ENCODE measurements around the gene TENM3. TPM values are rescaled to one million over a fixed set of nuclear protein-coding genes. Genes with fewer than 3 reads are reported as not detected.
A peak's percentile ranks its signal among the peaks of the same experiment; 100 is the strongest.

TENM3 gene
- total RNA-seq, 1 experiment from 2014 or later, result 5.3 TPM

DNA sequence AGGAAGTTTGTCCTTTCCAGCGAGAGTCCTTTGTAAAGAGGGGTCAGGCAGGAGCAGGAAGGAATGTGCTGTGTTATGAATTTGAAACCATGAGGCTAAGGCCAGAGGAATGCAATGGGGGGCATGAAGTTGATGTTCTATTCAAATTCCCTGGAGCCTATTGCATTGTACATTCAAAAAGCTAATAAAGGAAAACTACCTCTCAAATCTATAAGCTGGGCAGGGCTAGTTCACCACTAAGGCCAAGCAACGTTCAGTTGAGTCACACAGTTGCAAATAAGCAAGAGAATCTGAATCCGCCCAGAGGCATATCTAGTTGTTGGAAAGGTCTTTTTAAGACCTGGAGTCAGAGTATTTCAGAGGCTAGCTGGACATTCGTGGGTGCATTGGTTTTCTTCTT lies 525.6 kb downstream of the TENM3 start:
- no peak for DNase-seq (ENCODE audit: low spot score)

DNA sequence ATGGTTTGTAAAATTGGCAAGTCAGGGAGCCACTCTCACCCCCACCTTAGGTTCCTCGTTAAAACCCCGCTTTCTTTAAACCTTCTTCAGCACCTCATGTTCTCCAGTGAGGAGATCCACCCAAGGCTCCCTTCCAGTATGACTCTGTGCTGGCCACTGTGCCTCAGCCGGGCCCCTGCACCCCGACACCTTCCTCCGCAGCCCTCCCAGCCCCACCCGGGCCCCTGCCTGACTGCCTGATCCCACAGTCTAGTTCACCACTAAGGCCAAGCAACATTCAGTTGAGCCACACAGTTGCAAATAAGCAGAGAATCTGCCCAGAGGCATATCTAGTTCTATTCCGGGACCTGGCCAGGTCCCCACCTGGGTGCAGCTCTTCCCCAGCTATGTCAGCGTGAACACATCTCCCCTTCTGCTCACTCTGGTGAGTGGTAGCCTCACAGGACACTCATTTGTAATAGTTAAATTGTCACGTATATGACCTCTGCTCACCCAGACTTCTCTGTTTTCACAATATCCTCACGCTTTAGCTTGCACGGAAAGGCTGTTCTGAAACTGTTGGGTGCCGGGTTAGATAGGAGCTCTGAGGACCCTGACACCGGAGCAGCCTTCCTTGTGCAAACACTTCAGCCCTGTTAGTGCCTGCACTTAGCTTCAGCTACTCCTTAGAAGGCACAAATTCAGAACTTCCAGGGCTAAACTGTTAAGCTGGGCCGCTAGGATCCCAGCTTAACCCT lies 527.2 kb downstream of the TENM3 start:
- no peak for DNase-seq (ENCODE audit: low spot score)

DNA sequence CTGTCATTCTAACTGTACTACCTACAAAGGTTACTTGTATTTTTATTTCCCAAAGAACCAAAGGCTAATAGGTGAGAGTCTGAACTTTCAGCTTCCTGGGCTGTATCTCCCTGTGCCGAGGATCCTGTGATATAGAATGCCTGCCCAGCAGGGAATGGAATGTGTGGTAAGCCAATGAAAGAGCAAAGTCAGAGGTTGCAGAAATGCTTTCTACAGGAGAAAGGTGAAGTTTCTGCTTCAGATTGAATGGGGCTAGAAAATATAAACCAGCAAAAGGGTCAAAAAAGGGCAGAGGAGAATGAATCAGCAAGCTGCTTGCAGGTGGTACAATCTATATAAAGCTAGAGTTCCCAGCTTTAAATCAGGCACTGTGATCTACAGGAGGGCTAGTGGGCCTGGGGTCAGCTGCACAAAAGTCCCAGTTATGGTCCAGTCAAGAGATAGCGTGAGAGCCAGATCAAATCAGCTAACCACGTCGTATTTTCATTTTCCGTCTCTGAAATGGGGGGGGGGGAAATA lies 527.9 kb downstream of the TENM3 start:
- no peak for DNase-seq (ENCODE audit: low spot score)

DNA sequence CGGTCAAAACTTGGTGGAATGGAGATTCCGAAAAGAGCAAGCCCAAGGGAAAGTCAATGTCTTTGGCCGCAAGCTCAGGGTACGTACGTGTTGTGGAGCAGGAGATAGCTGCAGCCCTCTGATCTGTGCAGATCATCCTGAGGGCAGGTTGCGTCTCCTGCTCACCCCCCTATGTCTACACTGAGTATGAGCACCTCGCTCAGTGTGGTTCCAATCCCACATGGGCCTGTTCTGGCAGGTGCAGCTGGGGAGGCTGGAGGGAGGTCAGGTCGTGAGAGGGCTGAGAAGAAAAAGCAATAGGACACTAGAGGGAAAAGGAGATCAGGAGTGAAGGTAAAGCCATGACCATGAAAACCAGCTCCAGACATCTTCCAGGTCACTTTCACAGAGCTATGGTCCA lies 531.9 kb downstream of the TENM3 start:
- DNase-seq (ENCODE audit: low spot score), result no peak

DNA sequence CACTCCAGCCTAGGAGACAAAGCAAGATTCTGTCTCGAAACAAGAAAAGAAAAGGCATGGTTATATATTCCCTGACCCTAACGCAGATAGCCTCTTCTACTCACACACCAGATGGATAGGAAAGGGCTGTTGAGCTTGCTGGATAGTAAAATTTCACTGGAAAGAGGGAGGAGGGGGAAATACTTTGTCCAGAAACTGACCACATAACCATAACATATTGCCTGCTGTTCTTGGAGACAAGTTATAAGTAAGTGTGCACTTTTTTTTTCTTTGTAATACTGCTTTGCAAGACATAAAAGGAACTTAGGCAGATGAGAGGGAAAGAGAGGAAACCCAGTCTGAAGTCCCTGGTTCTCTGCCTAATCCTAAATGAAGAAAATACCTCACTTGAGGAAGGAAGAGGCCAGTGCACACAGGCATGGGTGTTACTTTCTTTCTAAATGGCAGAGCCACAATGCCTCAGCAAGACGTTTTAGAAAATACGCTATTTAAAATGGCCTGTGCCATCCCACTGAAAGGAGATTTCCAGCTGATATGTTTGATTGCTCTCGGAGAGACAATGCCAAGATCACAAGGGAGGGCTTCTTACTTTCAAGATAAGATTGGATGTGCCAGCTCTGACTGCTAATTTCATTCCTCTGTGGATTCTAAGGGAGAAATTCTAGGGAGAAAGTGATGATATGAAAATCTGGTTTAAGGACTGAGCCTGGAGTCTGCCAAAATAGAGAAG lies 533.3 kb downstream of the TENM3 start:
- no peak for DNase-seq (ENCODE audit: low spot score)

DNA sequence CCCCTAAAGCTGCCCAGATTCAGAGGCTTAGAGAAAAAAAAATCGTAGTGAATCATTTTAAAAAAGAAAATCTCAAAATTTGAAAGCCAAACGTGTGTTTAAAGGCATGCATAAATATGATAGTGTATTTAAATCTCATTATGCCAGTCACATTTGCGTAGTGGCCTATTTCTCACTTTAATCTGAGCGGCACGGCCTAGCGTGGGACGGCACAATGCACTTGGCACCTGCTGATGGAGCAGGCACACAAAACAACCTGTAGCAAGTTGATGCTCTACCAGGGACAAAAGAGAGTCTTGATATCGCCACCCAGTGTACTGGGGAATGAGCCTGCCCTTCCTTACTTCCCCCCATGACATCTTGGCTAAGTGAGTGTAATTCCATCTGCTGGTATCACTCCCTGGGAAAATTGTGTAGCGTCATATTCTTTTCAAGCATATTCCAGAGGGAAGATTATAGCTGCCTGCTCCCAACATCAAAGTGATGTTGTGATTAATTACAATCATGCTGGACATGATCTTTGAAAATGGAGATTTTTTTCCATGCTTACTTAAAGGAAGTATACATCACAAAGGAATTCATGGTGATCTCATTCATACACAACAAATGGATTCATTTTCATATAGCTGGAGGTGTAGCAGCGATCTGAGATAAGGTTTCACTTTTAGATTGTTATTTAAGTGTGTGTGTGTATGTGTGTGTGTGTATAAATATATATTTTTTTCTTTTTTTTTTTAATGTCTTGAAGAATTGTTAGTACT lies 535.2 kb downstream of the TENM3 start:
- DNase-seq (ENCODE audit: low spot score), result no peak

DNA sequence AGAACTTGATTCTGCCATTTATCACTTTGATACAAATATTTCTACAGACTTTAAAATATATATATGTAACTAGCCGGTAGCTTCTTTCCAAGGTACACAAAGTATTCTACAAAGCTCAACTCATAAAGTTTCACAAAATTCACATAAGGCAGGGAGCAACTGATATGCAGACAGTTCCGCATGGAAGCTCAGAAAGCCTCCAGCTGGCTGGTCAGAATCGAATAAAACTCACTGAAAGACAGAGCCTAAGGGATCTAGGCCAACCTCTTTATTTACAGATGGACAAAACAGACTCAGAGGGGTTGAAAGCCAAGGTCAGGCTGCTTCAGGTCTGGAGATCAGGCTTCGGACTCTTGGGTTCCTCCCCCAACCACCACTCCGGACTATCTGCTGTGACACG lies 543.8 kb downstream of the TENM3 start:
- DNase-seq (ENCODE audit: low spot score), result no peak

DNA sequence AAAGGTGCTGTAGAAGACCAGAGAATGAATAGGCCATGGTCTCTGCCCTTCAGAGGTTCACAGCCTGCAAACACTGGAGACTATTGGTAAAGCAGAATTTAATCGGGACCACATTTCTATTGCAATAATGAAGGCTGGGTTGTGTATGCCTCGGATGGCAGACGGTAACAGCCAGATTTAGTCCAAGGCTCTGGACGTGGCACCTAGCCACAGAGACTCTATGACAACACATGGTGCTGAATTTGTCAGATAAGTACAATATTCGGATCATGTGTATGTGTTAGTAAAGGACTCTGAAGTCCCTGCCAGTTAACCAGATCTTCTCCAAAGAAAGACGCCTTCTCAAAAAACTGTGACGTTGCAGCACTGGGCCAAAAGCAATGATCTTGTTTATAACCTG lies 545.0 kb downstream of the TENM3 start:
- DNase-seq (ENCODE audit: low spot score), result no peak

DNA sequence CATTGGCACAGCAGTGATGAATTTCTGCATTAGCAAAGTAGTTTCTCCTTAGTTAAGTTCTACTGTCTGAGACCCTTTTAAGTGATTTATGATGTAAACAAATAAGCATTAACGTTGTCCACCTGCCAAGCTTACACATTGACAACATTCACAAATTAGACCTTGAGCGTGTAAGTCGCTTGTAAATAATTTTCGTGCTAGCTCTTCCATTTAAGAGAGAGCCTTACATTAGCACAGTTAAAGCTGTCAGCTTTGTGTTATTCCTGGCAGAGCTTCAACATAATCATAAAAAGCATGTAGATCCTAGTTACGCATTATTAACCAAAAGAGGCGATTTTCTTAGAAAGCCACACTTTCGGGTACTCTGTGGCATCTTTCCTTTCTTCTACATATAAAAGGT lies 546.3 kb downstream of the TENM3 start:
- DNase-seq (ENCODE audit: low spot score), result no peak

DNA sequence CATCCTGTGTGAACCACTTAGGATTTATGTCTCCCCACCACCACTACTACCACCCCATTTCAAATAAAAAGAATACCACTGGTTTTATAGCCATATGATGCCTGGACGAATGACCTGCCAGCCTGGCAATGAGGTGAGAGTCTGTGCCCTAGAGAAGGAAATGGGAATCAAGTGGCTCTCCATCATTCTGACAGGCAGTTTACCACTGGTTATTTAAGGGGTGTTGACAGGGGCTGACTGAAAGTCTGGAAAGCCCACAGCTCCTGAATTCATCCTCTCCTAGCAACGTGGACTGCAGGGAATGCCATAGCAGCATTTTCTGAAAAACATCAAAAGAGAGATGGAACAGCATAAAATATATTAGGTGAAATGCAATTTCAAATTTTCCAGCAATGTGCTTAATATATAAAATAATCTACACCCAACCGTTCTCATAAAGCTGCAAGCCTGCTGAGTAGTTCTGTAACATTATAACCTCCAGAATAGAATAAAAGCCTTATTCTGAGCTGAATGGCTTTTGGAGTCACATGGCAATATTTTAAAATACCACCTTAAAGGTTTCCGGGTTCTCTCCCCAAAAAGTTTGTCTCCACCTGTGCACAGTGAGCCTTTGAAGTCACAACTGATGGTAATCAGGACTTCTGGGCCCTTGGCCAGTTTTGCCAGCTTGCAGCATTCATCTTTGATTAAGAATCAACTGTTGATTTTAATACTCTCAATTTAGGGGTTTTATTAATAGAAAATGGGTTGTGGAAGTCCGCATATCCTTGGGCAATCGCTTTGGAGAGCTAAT lies 552.4 kb downstream of the TENM3 start:
- no peak for DNase-seq (ENCODE audit: low spot score)

DNA sequence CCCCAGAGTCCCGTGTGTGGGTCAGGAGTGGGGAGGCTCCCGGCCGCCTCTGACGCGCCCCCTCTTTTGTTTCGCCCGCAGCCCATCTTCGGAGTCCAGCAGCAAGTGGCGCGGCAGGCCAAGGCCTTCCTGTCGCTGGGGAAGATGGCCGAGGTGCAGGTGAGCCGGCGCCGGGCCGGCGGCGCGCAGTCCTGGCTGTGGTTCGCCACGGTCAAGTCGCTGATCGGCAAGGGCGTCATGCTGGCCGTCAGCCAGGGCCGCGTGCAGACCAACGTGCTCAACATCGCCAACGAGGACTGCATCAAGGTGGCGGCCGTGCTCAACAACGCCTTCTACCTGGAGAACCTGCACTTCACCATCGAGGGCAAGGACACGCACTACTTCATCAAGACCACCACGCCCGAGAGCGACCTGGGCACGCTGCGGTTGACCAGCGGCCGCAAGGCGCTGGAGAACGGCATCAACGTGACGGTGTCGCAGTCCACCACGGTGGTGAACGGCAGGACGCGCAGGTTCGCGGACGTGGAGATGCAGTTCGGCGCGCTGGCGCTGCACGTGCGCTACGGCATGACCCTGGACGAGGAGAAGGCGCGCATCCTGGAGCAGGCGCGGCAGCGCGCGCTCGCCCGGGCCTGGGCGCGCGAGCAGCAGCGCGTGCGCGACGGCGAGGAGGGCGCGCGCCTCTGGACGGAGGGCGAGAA lies 556.5 kb downstream of the TENM3 start:
- DNase-seq (ENCODE audit: low spot score), result no peak

DNA sequence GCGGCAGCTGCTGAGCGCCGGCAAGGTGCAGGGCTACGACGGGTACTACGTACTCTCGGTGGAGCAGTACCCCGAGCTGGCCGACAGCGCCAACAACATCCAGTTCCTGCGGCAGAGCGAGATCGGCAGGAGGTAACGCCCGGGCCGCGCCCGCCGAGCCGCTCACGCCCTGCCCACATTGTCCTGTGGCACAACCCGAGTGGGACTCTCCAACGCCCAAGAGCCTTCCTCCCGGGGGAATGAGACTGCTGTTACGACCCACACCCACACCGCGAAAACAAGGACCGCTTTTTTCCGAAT lies 557.0 kb downstream of the TENM3 start:
- DNase-seq (ENCODE audit: low spot score), result no peak

DNA sequence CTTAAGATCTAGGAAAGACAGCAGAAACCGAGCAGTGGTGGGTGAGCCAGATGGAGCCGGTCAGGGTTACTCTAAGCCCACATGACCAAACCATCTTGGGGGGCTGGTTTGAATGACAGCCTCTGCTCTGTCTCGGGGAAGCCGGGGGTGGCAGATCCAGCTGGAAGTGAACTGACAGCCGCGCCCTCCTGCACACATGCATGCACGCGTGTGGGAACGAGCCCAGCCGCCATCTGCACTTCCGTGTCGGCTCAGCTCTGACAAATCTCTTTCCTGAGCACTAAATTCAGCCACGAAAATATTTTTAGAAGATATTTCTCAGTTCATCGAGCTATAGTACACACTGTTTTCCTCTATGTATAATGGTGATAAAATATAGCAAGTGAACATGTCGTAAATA lies 558.4 kb downstream of the TENM3 start:
- no peak for DNase-seq (ENCODE audit: low spot score)

DNA sequence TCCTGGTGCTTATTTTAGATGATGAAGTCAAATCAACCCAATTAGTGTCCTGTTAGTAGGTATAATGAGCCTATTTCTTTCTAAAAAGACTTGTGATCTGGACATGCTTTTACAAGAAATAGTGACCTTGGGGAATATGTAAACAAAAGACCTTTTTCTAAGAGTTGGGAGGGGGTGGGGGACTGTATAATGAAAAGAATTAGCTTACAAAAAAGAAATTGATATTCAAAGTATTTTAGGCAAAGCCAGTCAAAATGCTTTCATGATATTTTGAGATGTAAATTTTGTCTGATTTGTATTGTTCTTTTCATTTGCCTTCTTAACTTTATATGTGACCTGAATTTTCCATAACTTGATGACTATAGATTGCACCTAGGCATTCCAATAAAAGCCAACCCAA lies 559.4 kb downstream of the TENM3 start:
- no peak for DNase-seq (ENCODE audit: low spot score)

DNA sequence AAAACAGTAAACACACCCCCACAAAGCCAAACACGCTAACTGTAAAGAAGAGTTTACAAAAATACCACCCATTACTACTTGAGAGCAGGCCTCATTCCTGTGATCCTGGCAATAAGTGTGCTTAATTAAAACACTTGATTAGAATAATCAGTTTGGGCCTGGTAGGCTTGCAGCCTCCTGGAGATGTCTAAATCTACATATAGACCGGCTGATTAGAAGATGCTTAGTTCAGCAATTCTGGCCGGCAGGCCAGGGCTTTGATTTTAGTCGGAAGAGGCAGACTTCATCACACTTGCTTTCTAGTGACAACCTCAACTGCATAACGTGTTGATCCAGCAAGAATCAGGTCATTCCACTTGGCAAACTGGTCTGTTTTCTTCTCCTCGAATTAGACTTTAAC lies 560.0 kb downstream of the TENM3 start:
- no peak for DNase-seq (ENCODE audit: low spot score)

DNA sequence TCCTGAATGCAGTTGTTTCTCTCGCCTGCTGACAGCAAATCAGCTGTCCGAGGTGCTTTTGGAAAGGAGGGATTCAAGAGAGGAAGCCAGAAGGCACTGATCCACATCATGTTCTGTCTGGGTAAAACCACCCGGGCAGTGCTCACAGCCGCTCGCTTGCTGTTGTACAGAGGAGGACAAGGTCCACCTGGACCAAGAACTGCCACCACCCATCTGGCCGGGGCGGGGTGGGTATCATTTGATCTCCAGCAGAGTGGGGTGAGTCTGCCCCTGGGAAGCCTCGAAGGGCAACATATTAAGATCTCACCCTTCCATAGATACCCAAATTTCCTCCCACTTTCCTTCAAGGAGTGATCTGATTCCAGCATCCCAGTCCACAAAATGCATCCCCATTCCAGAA lies 560.9 kb downstream of the TENM3 start:
- DNase-seq (ENCODE audit: low spot score), result no peak

DNA sequence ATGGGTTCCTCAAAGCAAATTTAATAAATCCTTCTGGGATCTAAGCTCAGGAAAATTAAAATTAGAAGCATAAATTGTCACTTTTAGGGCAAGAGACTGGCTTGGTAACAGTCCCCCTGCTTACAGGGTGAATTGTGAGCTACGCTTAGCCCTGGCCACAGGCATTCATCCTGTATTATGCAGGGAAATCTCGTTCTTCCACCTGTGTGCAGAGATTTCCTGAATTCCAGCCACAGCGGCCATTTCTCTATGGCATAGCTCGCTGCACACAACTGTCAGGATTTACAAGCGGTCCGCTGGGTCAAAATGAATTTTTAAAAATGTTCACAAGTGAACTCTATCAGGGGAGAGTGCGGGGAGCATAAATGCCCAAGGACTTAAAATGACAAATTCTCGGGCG lies 562.1 kb downstream of the TENM3 start:
- DNase-seq (ENCODE audit: low spot score), result no peak

DNA sequence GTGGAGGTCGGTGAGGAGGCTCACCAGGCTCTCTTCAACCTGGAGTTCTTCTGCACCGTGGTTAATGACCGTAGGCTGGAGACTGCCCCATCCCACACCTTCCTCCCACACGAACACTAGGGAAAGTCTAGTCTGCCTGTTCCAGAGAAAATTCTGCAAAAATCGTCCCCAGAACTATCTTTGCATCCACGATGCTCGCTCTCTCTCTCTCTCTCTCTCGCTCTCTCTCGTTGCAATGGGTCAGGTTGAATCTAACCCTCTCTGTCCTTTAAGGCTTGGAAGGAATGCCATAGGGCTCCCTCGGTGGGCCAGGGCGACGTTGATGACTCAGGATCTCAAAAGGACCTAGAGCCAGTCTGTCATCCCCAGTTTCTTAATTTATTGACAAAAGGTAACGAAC lies 562.5 kb downstream of the TENM3 start:
- no peak for DNase-seq (ENCODE audit: low spot score)

DNA sequence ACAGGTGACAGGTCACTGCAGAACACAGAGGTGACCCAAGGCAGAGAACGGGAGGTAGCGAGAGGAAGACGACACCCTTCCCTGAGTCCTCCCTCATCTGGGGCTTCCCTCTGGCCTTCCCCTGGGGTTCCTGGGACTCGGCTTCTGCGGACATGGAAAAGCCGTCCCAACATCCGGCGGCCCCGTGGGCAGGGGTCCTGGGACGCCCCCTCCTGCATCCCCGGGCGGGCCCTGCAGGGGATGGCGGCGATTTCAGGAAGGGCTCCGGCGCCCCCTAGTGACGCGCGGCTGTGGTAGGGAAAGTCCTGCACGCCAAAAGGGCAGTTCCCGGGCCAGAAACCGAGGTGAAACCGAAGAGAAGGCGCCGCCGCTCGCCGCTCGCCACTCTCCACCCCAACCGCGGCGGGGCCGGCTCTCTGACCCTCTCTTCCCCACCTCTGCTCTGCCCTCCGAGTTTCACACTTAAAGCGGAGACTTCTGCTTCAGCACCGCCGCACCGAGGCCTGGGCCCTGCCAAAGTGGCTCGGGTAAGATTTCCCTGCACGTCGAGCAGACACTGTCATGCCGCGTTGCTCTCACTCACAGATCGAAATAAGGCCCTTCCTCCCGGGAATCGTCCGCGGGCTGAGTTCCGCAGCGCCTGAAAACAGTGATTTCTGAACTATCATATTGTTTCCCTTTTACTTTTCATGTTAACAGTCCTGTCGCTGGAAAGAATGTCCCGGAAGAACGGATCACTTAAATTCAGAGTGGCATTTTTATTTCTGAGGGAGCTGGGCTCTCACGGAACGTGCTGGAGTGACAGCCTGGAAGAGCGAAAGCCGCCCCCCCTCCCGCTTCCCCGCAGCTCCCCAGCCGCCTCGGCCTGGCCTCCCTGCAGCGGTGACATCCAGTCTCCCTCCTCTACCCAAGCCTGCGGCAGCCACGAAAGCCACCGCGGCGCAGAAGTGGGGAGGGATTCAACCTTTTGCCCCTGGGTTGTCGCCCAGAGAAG lies 563.4 kb downstream of the TENM3 start:
- DNase-seq (ENCODE audit: low spot score), result peak; percentile 38

DNA sequence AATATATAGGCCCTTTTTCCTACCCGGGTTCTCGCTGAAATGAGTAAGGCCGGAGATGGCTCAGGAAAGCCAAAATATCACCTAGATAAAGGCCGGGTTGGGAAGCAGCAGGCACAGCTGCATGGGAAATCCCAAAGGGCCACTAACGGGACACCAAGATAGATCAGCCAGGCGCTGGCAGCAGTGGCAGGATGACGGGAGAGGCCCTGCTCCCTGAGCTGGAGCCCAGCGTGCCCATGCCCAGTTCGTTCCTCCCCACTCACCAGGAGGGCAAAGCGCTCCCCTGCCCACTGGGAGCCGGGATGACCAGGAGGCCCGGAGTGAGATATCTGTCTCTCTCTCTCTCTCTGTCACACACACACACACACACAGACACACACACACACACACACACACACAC lies 564.1 kb downstream of the TENM3 start:
- no peak for DNase-seq (ENCODE audit: low spot score)
